Mucosa of stomach (tissue), 1 donor: ENCODE measurements around the gene ODAD3.

Experiments
- H3K27me3 ChIP-seq: one replicate; pipeline ENCODE4 v1.7.0; 2013; ENCODE audit warnings: mild to moderate bottlenecking, low read length; ENCODE audit not compliant: control insufficient read depth, insufficient read depth
- H3K36me3 ChIP-seq: one replicate; pipeline ENCODE4 v1.7.0; 2013; ENCODE audit warnings: low read length; ENCODE audit not compliant: control insufficient read depth, insufficient read depth
- H3K4me1 ChIP-seq: one replicate; pipeline ENCODE4 v1.7.0; 2013; ENCODE audit warnings: mild to moderate bottlenecking, low read length; ENCODE audit not compliant: control insufficient read depth, insufficient read depth
- H3K4me3 ChIP-seq: one replicate; pipeline ENCODE4 v1.7.0; 2013; ENCODE audit warnings: low read length
- H3K9ac ChIP-seq: one replicate; pipeline ENCODE4 v1.7.0; 2013; ENCODE audit warnings: mild to moderate bottlenecking, low read length, moderate library complexity
- H3K9me3 ChIP-seq: one replicate; pipeline ENCODE4 v1.7.0; 2013; ENCODE audit warnings: mild to moderate bottlenecking, low read length, moderate library complexity; ENCODE audit not compliant: control insufficient read depth
- donor health status: Pancreatic carcinoma.

Gene ODAD3

DNA sequence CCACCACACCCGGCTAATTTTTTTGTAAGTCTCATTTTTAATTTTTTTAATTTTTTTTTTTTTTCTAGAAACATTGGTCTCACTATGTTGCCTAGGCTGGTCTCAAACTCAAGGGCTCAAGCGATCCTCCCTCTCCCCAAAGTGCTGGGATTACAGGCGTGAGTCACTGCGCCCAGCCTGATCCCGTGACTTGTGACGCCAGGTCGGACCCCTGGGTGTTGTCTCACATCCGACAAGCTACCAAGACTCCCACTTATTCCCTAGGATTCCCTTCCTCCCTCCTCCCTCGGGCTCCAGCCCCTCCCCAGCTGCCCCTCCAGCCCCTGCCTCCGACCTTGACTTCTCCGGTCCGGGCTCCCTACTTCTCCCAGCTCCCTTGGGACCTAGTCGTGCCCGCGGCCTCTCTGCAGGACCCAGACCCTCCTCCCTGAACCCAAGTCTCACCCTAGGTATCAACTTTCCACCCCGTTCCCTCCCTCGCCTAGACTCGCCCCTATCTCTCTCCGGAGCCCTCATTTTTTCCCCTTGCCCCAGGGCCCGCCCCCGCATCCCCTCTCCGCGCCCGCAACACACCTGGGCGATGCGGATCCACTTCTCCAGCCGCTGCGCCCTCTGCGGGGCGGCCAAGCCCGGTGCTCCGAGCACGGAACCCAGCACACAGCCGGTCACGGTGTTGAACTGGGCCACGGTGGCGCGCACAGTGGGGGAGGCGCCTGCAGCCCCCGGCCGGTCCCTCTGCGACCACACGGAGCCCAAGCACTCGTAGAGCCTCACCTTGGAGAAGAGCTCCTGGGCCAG is 28.9 kb downstream of the ODAD3 start:
- Histone ChIP-seq H3K27me3 (no peaks in the 10 kb centered on the region), H3K36me3 (no peaks in the 10 kb centered on the region), H3K4me1 (no peaks in the 10 kb centered on the region), H3K9ac (no peak overlapping the region), H3K9me3 (no peaks in the 10 kb centered on the region), H3K4me3 (no peak overlapping the region)

DNA sequence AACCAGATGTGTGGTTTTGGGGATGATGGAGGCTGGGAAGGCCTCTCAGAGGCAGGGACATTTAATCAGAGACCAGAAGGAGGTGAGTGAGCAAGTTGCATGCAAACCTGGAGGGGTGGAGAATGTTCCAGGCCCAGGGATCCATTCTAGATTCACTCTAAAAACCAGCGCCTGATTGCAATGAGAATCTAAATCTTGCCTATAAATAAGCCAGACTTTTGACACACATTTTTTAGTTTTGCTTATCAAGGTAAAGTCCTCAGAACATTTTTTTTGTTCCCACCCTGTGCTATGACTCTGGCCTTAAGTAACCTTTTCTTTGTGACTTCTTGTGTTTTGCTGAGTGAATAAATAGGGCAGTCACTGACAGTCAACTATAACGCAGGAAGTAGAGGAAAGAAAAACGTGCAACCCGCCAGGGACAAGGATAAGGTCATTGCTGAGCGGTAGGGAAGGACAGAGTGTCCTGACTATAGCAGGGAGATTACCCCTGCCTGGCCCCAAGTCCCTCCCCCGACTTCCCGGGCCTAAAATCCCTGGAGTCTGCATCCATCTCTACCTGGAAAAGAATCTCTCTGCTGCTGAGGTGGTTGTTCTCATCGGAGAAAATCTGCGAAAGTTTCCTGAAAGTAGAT is 30.2 kb downstream of the ODAD3 start:
- no peaks in the 10 kb centered on the region for H3K4me1 ChIP-seq
- H3K27me3 ChIP-seq = no peaks in the 10 kb centered on the region
- H3K4me3 ChIP-seq = no peak overlapping the region
- H3K9ac ChIP-seq = no peak overlapping the region
- H3K36me3 ChIP-seq = no peaks in the 10 kb centered on the region
- no peaks in the 10 kb centered on the region for H3K9me3 ChIP-seq

- Histone ChIP-seq H3K4me3 (no peak overlapping the region), H3K9me3 (no peaks in the 10 kb centered on the region), H3K27me3 (no peaks in the 10 kb centered on the region), H3K36me3 (no peaks in the 10 kb centered on the region), H3K4me1 (no peaks in the 10 kb centered on the region), H3K9ac (no peak overlapping the region)
Measured at GRCh38 chr19:11401808-11402543, 32.9 kb downstream of the ODAD3 start.

DNA sequence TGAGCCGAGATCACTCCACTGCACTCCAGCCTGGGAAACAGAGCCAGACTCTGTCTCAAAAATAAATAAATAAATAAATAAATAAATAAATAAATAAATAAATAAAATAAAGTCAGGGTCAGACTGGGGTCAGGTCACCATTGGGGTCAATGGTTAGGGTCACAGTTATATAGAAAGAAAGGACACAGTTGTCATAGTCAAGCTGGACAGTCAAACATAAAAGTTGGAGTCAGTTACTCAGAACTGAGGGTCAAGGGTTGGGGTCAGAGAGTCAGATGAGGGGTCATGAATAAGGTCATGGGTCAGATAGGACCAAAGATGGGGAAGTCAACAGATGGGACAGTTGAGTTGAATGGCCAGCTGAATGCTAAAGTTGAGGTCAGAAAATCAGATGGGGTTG is 34.1 kb downstream of the ODAD3 start:
- no peak overlapping the region for H3K9ac ChIP-seq
- H3K4me1 ChIP-seq = no peaks in the 10 kb centered on the region
- no peak overlapping the region for H3K4me3 ChIP-seq
- no peaks in the 10 kb centered on the region for H3K9me3 ChIP-seq
- no peaks in the 10 kb centered on the region for H3K27me3 ChIP-seq
- H3K36me3 ChIP-seq = no peaks in the 10 kb centered on the region

DNA sequence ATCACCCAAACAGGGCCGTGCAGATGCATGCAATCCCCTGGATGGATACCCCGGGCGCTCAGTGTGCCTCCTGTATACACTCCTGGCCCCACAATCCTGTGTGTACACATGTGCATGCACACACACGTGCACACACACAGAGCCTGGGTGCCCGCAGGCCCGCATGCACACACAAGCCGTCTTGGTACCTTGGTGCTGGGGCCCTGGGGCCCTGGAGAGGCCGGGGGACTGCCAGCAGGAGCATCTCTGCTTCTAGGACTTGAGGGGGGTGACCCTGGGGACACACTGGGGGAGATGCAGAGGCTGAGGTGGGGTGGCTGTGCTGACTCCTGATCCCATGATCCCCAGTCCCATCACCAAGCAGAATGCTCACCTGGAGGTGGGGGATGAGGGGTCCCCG is 35.3 kb downstream of the ODAD3 start:
- no peak overlapping the region for H3K4me3 ChIP-seq
- H3K9me3 ChIP-seq = no peaks in the 10 kb centered on the region
- H3K9ac ChIP-seq = no peak overlapping the region
- H3K36me3 ChIP-seq = no peaks in the 10 kb centered on the region
- no peaks in the 10 kb centered on the region for H3K27me3 ChIP-seq
- H3K4me1 ChIP-seq = no peaks in the 10 kb centered on the region

GRCh38 chr19:11397089-11397610 is 37.8 kb downstream of the ODAD3 start:
- no peaks in the 10 kb centered on the region for H3K9me3 ChIP-seq
- H3K36me3 ChIP-seq = no peaks in the 10 kb centered on the region
- no peak overlapping the region for H3K4me3 ChIP-seq
- no peaks in the 10 kb centered on the region for H3K27me3 ChIP-seq
- no peak overlapping the region for H3K9ac ChIP-seq
- H3K4me1 ChIP-seq = no peaks in the 10 kb centered on the region

DNA sequence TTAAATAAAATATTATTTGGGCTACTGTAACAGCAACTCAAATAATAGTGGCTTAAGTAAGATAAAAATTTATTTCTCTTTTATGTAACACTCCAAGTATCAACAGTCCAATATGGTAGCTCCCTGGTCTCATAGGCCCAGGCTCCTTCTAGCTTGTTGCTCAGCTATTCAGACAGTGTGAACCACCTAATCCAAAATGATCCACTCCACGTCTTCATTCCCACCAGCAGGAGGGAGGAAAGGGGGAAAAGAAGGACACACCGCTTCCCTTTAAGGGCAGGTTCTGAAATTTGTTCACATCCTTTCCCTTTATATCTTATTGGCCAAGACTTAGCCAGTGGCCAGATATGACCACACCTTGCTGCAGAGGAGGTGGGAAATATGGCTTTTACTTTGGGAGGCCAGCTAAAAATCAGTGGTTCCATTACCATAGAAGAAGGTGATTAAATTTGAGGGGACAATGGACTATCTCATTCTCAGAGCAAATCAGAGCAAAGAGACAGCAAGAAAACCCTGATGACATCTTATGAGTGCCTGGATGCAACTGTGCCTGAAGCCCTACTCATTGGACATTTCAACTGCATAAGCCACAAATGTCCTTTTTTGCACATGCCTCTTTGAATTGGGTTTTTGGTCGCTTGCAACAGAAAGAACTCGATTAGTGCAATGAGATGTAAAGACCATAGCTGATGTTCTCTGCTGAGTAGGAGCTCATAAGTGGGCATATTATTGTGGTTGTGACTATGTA is 43.8 kb downstream of the ODAD3 start:
- H3K27me3 ChIP-seq = no peaks in the 10 kb centered on the region
- no peaks in the 10 kb centered on the region for H3K9me3 ChIP-seq
- no peak overlapping the region for H3K9ac ChIP-seq
- no peak overlapping the region for H3K4me3 ChIP-seq
- H3K36me3 ChIP-seq = no peaks in the 10 kb centered on the region
- H3K4me1 ChIP-seq = no peaks in the 10 kb centered on the region

- no peaks in the 10 kb centered on the region for H3K27me3 ChIP-seq
- H3K4me1 ChIP-seq = no peaks in the 10 kb centered on the region
- H3K4me3 ChIP-seq = no peak overlapping the region
- no peaks in the 10 kb centered on the region for H3K36me3 ChIP-seq
- H3K9ac ChIP-seq = no peak overlapping the region
- H3K9me3 ChIP-seq = no peaks in the 10 kb centered on the region
Measured at GRCh38 chr19:11390359-11390758, 44.6 kb downstream of the ODAD3 start.

GRCh38 chr19:11387162-11388034 is 47.5 kb downstream of the ODAD3 start:
- Histone ChIP-seq H3K36me3 (no peaks in the 10 kb centered on the region), H3K9me3 (no peaks in the 10 kb centered on the region), H3K4me3 (no peak overlapping the region), H3K27me3 (peaks cover 11% of the 10 kb centered on the region), H3K9ac (no peak overlapping the region), H3K4me1 (peaks cover 20% of the 10 kb centered on the region)

DNA sequence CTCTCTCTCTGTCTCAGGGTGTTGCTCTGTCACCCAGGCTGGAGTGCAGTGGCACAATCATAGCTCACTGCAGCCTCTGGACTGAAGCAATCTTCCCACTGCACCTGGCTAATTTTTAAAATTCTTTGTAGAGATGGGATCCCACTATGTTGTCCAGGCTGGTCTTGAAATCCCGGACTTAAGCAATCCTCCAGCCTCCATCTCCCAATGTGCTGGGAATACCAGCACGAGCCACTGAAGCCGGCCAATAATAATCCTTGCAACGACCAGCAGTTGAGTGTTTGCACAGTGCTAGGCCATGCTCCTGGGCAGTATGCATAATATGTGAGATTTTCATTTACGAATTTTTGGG is 50.2 kb downstream of the ODAD3 start:
- no peak overlapping the region for H3K4me3 ChIP-seq
- H3K9ac ChIP-seq = no peak overlapping the region
- H3K9me3 ChIP-seq = no peaks in the 10 kb centered on the region
- peaks cover 11% of the 10 kb centered on the region for H3K27me3 ChIP-seq
- H3K36me3 ChIP-seq = no peaks in the 10 kb centered on the region
- H3K4me1 ChIP-seq = peaks cover 35% of the 10 kb centered on the region

DNA sequence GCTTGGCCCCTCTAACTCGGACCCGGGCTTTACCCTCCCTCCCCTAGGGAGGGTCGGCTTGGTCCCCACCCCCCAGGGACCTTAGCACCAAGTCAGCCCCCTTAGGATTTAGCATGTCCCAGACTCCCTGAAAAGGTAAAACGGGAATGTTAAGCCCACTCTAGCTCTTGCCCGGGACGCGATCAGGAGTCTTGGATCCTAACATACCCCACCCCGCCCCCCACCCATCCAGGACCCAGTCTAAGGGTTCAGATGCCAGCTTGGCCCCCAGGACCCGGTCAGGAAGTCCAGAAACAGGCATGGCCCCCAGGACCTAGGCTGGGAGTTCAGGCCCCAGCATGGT is 51.2 kb downstream of the ODAD3 start:
- H3K9me3 ChIP-seq = no peaks in the 10 kb centered on the region
- no peaks in the 10 kb centered on the region for H3K36me3 ChIP-seq
- H3K4me1 ChIP-seq = peaks cover 38% of the 10 kb centered on the region
- H3K27me3 ChIP-seq = peaks cover 11% of the 10 kb centered on the region
- H3K9ac ChIP-seq = peak overlapping the region; percentile 43
- peak overlapping the region; percentile 8 for H3K4me3 ChIP-seq
